Psoas muscle (tissue), 8 donors: ENCODE results near the gene FER. TPM values are rescaled to one million over a fixed set of nuclear protein-coding genes. Genes with fewer than 3 reads are reported as not detected.
"Not testable (repeated sequence)": the region's sequence is repeated elsewhere in the genome, so short reads cannot be mapped to it uniquely, and the experiment has no call there.

Experiments
- ATAC-seq, 4 donors: fragments of 200-7000 bp; cut with Tn5 transposase; one replicate each; pipeline ENCODE4 v1.9.1; 2020; ENCODE audit warnings: moderate library complexity in 3 of 4, mild to moderate bottlenecking in 2 of 4
- DNase-seq, 2 donors: peaks; one replicate each; pipeline ENCODE4 v3.0.0-alpha.2; 2020
- H3K27ac ChIP-seq: fragments of 200-600 bp; one replicate; pipeline ENCODE4 v1.8.0; 2022
- H3K27me3 ChIP-seq, 3 donors: fragments of 200-600 bp in 1 of 3; one replicate each; pipeline versions ENCODE4 v1.6.1 to v1.8.0; 2013 to 2022; ENCODE audit warnings: low read length in 2 of 3, mild to moderate bottlenecking in 2 of 3, moderate library complexity in 1 of 3; ENCODE audit not compliant: insufficient read depth in 3 of 3
- H3K36me3 ChIP-seq, 2 donors: fragments of 200-600 bp in 1 of 2; one replicate each; pipeline versions ENCODE4 v1.6.1 to v1.8.0; 2013 to 2022; ENCODE audit warnings: low read depth in 1 of 2, mild to moderate bottlenecking in 1 of 2, moderate library complexity in 1 of 2; ENCODE audit not compliant: insufficient read depth in 1 of 2
- H3K4me1 ChIP-seq: fragments of 200-600 bp; one replicate; pipeline ENCODE4 v1.8.0; 2022
- H3K4me3 ChIP-seq: fragments of 200-600 bp; one replicate; pipeline ENCODE4 v1.8.0; 2022; ENCODE audit warnings: mild to moderate bottlenecking
- H3K9me3 ChIP-seq: fragments of 200-600 bp; one replicate; pipeline ENCODE4 v1.8.0; 2022
- WGBS, 3 donors: extraction: QIAGEN DNeasy Blood & Tissue Kit; methylation state at CpG; one replicate each; pipeline versions ENCODE4 v1.1.6 to v1.1.7; 2013; 5-methylcytosine and 5-hydroxymethylcytosine counted together
- intact Hi-C, 2 donors: fragments of 100-400 bp; cut with DNase I; formaldehyde crosslinking; loops; one replicate each; pipeline versions ENCODE4 v1.11.0 to v1.14.2; 2022
- polyA plus RNA-seq, 3 donors: library from polyadenylated mRNA; stranded (reverse); fragments of 200-250 nt; gene quantifications; one replicate each; pipeline ENCODE4 v1.2.3, GENCODE V29; 2013
- total RNA-seq, 4 donors: library from RNA; stranded (reverse); fragmentation: NEBNext Ultra II Directional in 2 of 4; extraction: Animal tissue kit (Norgen Biotek cat#: 25700) in 2 of 4; gene quantifications; one replicate each; pipeline versions ENCODE4 v1.2.1 to v1.2.4, GENCODE V29; 2021 to 2023
- TF ChIP-seq, protein P1 (sequence below): fragments of 200-600 bp; IDR thresholded peaks from one replicate; pipeline ENCODE4 v1.8.0; 2022; ENCODE audit warnings: antibody characterized with exemption
- donor health status: healthy with polysubstance abuse.
- donor health status: DM: no; HTN: no; CAD: no; lungs with moderate emphysema.
- donor health status: Bipolar disorder and iron deficiency.
- donor health status: healthy.
- donor health status: DM: yes; HTN: yes; CAD: no.
- donor health status: DM: no; HTN: no; CAD: no.
- donor health status: DM: no; HTN: no; CAD: no.
- donor health status: DM: yes; HTN: yes; CAD: no.

FER gene
- total and polyA plus RNA-seq, 7 donors: 0.66 to 7.6 (median 4.6) TPM

DNA sequence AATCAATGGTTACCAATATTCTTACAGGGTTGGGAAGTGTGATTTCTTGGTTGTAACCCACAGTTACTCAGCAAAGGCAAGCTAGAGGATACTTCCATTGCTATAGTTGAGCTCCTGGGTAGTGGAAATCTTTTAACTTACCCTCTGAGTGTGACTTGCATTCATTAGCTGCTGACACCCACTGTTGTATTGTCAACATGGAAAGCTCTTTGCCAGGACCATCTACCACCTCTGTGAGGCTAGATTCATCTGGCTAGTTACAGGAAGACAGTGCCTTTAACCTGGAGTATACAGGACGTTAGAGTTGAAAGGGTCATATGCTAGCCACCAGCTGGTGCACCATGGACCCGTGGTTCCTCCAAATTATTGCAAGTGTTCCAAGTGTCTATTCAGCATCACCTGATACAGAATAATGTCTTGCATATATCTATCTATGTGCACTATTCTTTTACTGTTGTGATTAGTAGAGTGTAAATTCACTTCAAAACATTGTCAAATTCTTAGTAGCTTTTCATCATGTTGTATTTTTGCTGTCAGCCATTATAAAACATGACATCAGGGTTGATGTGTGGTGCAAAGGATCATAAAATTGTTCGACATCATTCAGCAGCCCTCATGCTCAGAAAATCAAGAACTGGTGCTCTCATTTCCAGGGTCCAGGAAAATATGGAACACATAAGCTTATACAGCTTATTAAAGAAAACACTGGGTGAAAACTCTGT is 423.1 kb downstream of the FER start:
- no peaks in the 10 kb centered on the region for H3K9me3 ChIP-seq
- 75 to 83% (median 76%) methylated on average over 3 of the region's 3 CpGs for WGBS, 3 donors
- no peaks in the 10 kb centered on the region for H3K27me3 ChIP-seq
- H3K27ac ChIP-seq: no peak overlapping the region
- ATAC-seq (no peak), DNase-seq (no peak)
- TF ChIP-seq, protein P1, sequence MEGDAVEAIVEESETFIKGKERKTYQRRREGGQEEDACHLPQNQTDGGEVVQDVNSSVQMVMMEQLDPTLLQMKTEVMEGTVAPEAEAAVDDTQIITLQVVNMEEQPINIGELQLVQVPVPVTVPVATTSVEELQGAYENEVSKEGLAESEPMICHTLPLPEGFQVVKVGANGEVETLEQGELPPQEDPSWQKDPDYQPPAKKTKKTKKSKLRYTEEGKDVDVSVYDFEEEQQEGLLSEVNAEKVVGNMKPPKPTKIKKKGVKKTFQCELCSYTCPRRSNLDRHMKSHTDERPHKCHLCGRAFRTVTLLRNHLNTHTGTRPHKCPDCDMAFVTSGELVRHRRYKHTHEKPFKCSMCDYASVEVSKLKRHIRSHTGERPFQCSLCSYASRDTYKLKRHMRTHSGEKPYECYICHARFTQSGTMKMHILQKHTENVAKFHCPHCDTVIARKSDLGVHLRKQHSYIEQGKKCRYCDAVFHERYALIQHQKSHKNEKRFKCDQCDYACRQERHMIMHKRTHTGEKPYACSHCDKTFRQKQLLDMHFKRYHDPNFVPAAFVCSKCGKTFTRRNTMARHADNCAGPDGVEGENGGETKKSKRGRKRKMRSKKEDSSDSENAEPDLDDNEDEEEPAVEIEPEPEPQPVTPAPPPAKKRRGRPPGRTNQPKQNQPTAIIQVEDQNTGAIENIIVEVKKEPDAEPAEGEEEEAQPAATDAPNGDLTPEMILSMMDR: no peak
- no peaks in the 10 kb centered on the region for H3K36me3 ChIP-seq
- no peak overlapping the region for H3K4me3 ChIP-seq
- H3K4me1 ChIP-seq: no peaks in the 10 kb centered on the region
- intact Hi-C loops: no loop called here

DNA sequence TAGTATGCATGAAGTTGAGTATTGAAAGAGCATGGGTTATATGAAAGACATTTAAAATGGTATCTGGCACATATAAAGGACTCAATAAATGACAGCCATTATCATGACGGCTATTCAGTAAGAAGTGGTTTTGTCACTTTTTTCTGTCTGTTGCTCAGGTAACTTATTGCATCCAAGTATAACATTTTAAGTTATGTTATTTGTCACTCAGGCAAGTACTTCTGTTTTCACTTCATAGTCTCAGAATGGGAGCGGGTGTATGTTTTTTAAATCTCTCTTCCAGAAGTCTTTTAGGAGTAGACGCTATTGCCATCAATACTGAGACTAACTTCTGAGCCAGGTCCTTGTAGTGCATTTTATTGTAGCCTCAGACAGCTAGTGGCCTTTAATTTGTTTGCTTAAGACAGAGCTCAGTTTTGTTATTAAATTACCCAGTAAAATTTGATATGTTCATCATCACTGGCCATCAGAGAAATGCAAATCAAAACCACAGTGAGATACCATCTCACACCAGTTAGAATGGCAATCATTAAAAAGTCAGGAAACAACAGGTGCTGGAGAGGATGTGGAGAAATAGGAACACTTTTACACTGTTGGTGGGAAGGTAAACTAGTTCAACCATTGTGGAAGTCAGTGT is 423.9 kb downstream of the FER start:
- intact Hi-C loops, ATAC-seq, H3K27ac ChIP-seq, DNase-seq, H3K9me3 ChIP-seq, H3K4me1 ChIP-seq, H3K36me3 ChIP-seq, H3K27me3 ChIP-seq, H3K4me3 ChIP-seq: not testable (repeated sequence)
- 93 to 97% (median 96%) methylated on average over 3 of the region's 3 CpGs for WGBS, 3 donors

GRCh38 chr5:109173036-109173794 is 425.5 kb downstream of the FER start:
- no peak for DNase-seq
- Histone ChIP-seq H3K27ac (no peak overlapping the region), H3K4me3 (no peak overlapping the region), H3K9me3 (no peaks in the 10 kb centered on the region), H3K36me3 (no peaks in the 10 kb centered on the region), H3K4me1 (no peaks in the 10 kb centered on the region), H3K27me3 (no peaks in the 10 kb centered on the region)
- intact Hi-C loops: no loop called here
- 95 to 97% (median 96%) methylated on average over 2 of the region's 2 CpGs for WGBS, 3 donors
- ATAC-seq: no peak
- TF ChIP-seq, protein P1: no peak

- Histone ChIP-seq H3K27ac (no peak overlapping the region), H3K36me3 (no peaks in the 10 kb centered on the region), H3K27me3 (no peaks in the 10 kb centered on the region), H3K4me3 (no peak overlapping the region), H3K4me1 (no peaks in the 10 kb centered on the region), H3K9me3 (no peaks in the 10 kb centered on the region)
- ATAC-seq (no peak), DNase-seq (no peak)
- 37 to 64% (median 45%) methylated on average over 2 of the region's 2 CpGs for WGBS, 3 donors
- TF ChIP-seq, protein P1: no peak
- intact Hi-C loops: no loop called here
Observed at GRCh38 chr5:109177227-109177626, 429.5 kb downstream of the FER start.

DNA sequence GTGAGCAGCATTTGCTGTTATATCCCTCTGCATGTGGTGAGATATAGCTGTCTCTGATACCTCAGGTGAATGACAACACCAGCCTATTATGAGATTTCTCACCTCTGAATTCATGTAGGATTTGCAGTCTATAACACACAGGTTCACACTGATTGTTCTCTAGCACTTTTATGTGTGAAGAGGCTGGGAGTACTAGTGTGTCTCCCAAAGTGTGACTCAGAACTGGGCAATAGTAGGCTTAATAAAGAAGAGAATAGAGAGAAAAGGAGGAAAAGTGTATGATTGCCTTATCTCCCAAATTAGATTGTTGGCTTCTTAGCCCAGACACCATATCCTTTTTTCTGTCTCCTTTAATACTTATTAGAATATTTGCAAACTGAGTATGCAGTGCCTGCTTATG is 430.1 kb downstream of the FER start:
- intact Hi-C loops: no loop called here
- DNase-seq (no peak), ATAC-seq (no peak)
- Histone ChIP-seq H3K36me3 (no peaks in the 10 kb centered on the region), H3K4me1 (no peaks in the 10 kb centered on the region), H3K27me3 (no peaks in the 10 kb centered on the region), H3K4me3 (no peak overlapping the region), H3K27ac (no peak overlapping the region), H3K9me3 (no peaks in the 10 kb centered on the region)
- TF ChIP-seq, protein P1: no peak
